IMR-90 (cell line): ENCODE measurements around the gene TBPL1.

Experiments used
- CEBPB ChIP-seq: IDR thresholded peaks from 2 replicates; pipeline ENCODE4 v1.6.1; 2012; ENCODE audit warnings: low read depth, low read length, improper control_type of control experiment
- CTCF ChIP-seq: conservative IDR thresholded peaks from 2 replicates; pipeline ENCODE4 v1.5.1; 2012; ENCODE audit warnings: mild to moderate bottlenecking, low read depth, low read length, improper control_type of control experiment
- FOS ChIP-seq: fragments of 150-350 bp; IDR thresholded peaks from 2 replicates; pipeline ENCODE4 v1.6.1; 2016; ENCODE audit warnings: low read depth, low read length
- POLR2A ChIP-seq: IDR thresholded peaks from 2 replicates; pipeline ENCODE4 v1.6.1; 2012; ENCODE audit warnings: mild to moderate bottlenecking, low read depth, low read length
- RAD21 ChIP-seq: IDR thresholded peaks from 2 replicates; pipeline ENCODE4 v1.6.1; 2012; ENCODE audit warnings: low read length, improper control_type of control experiment
- RCOR1 ChIP-seq: IDR thresholded peaks from 2 replicates; pipeline ENCODE4 v1.6.1; 2012; ENCODE audit warnings: mild to moderate bottlenecking, low read length, improper control_type of control experiment; ENCODE audit not compliant: insufficient replicate concordance
- RFX5 ChIP-seq: IDR thresholded peaks from 2 replicates; pipeline ENCODE4 v1.8.0; 2012; ENCODE audit warnings: low read depth, mild to moderate bottlenecking, low read length, moderate library complexity
- SMC3 ChIP-seq: fragments of 150-350 bp; IDR thresholded peaks from 2 replicates; pipeline ENCODE4 v1.6.1; 2016; ENCODE audit warnings: low read depth, mild to moderate bottlenecking, antibody characterized with exemption, low read length, moderate library complexity
- TF ChIP-seq, protein P1 (sequence below): fragments of 150-350 bp; IDR thresholded peaks from 2 replicates; pipeline ENCODE4 v1.6.1; 2017; ENCODE audit warnings: mild to moderate bottlenecking, antibody characterized with exemption, low read length, low read depth

DNA sequence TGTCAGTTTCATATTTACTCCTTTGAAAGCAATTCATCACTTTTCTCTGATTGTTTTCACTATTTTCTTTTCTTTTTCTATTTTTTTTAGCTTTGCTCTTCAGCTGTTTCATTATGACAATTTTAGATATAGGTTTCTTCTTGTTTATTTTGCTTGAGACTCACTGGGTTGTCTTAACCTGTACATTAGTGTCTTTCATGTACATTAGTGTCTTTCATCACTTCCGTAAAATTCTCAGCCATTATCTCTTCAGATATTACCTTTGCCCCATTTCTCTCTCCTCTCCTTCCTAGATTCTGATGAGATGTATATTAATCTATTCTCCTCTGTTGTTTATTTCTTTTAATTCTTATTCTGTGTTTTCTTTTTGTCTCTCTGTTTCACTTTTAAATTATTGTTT is 14.5 kb upstream of the TBPL1 start:
- TF ChIP-seq RFX5 (no peak), CTCF (no peak), RCOR1 (no peak), POLR2A (no peak), FOS (no peak), CEBPB (no peak), RAD21 (no peak), SMC3 (no peak)
- TF ChIP-seq, protein P1, sequence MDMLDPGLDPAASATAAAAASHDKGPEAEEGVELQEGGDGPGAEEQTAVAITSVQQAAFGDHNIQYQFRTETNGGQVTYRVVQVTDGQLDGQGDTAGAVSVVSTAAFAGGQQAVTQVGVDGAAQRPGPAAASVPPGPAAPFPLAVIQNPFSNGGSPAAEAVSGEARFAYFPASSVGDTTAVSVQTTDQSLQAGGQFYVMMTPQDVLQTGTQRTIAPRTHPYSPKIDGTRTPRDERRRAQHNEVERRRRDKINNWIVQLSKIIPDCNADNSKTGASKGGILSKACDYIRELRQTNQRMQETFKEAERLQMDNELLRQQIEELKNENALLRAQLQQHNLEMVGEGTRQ: no peak
